SH-SY5Y (cell line): ENCODE data around the gene PDCD7.

Experiments used
- GATA2 ChIP-seq: IDR thresholded peaks from 2 replicates; pipeline ENCODE4 v1.6.1; 2011; ENCODE audit warnings: mild to moderate bottlenecking, low read depth, low read length
- GATA3 ChIP-seq: IDR thresholded peaks from 2 replicates; pipeline ENCODE4 v1.6.1; 2011; ENCODE audit warnings: low read depth, mild to moderate bottlenecking, low read length, moderate library complexity

PDCD7 gene

GRCh38 chr15:65071381-65071811 lies 62.2 kb downstream of the PDCD7 start:
- no peak for TF ChIP-seq GATA2
- no peak for TF ChIP-seq GATA3

GRCh38 chr15:65069779-65070546 lies 63.6 kb downstream of the PDCD7 start:
- TF ChIP-seq GATA2 (no peak), GATA3 (no peak)

GRCh38 chr15:65069179-65069578 lies 64.4 kb downstream of the PDCD7 start:
- TF ChIP-seq GATA2 (no peak), GATA3 (no peak)

GRCh38 chr15:65068403-65068788 lies 65.2 kb downstream of the PDCD7 start:
- TF ChIP-seq GATA2 (no peak), GATA3 (no peak)

- TF ChIP-seq GATA3 (no peak), GATA2 (no peak)
Measured at GRCh38 chr15:65067645-65068402, 65.8 kb downstream of the PDCD7 start, which contains the start of gene RASL12. Gene RASL12, minus strand, starts transcription at chr15:65067991. Its CDS starts 156 bp downstream, at chr15:65067835.
